Measurements from ENCODE around the gene GALNT9. TPM values are rescaled to one million over a fixed set of nuclear protein-coding genes. Genes with fewer than 3 reads are reported as not detected.

The GALNT9 gene
- total RNA-seq, 2 experiments from 2014 or later = not detected

- H3K4me3 Mint-ChIP-seq = peak overlapping the region; percentile 75
- ChIA-PET POLR2A (no interaction called here), CTCF (interaction anchor here (1.2 to 1.5 kb wide), 3 partner anchors 10 to 237 kb away, joined by 3 to 4 read pairs (median 3); no protein-coding TSS in a partner anchor)
- H3K27ac Mint-ChIP-seq = peak overlapping the region; percentile 92
- peaks cover 1% of the 10 kb centered on the region for H3K36me3 Mint-ChIP-seq (ENCODE audit: low read depth)
- DNase-seq = peak; percentile 64
- H3K9me3 Mint-ChIP-seq = peaks cover 3% of the 10 kb centered on the region
- H3K4me1 Mint-ChIP-seq = peaks cover 32% of the 10 kb centered on the region
- no peaks in the 10 kb centered on the region for H3K27me3 Mint-ChIP-seq
Measured at GRCh38 chr12:132178801-132179401, 150.5 kb downstream of the GALNT9 start.

GRCh38 chr12:132178316-132178715 is 151.1 kb downstream of the GALNT9 start:
- peak overlapping the region; percentile 92 for H3K27ac Mint-ChIP-seq
- no peak for DNase-seq
- no peaks in the 10 kb centered on the region for H3K27me3 Mint-ChIP-seq
- H3K36me3 Mint-ChIP-seq (ENCODE audit: low read depth) = peaks cover 1% of the 10 kb centered on the region
- H3K9me3 Mint-ChIP-seq = peaks cover 3% of the 10 kb centered on the region
- POLR2A ChIA-PET = interaction anchor here (0.6 kb wide), 1 partner anchor 9 kb away, joined by 5 read pairs; no protein-coding TSS in a partner anchor
- peak overlapping the region; percentile 75 for H3K4me3 Mint-ChIP-seq
- peaks cover 36% of the 10 kb centered on the region for H3K4me1 Mint-ChIP-seq
- CTCF ChIA-PET = interaction anchor here (1.2 to 1.5 kb wide), 2 partner anchors 24 to 237 kb away, joined by 3 read pairs; no protein-coding TSS in a partner anchor

DNA sequence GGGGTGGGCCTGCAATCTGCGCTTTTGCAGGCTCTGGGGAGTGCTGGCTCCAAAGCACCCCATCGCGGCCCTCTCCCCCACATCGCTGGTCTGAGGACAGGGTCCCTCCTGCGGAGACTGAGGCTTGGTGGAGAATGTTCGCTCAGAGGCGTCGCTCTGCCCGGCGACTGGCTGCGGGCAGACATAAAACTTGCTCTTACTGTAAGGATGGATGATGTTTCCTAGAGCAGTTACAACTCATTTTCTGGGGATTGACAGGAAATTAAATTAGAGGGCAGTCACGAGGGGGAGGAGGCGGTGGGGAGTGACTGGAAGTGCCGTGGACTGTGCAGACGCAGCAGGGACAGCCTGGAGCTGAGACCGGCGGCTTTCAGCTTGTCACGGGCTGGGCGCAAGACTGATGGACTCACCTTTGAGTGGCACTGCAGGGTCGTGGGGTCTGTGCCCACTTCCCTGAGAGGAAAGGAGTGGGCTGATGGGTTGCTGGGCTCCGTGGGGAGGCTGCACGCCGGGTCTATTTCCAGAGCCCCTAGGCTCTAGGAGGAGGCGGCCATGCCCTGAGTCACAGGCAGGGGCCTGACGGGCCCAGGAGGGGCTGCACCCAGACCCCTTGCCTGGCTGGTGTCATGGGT is 152.4 kb downstream of the GALNT9 start:
- ChIA-PET POLR2A (no interaction called here), CTCF (interaction anchor here (0.6 to 0.8 kb wide), 2 partner anchors 9 to 81 kb away, joined by 3 read pairs; no protein-coding TSS in a partner anchor)
- no peak overlapping the region for H3K4me3 Mint-ChIP-seq
- H3K27ac Mint-ChIP-seq = no peak overlapping the region
- H3K4me1 Mint-ChIP-seq = peaks cover 44% of the 10 kb centered on the region
- peaks cover 2% of the 10 kb centered on the region for H3K27me3 Mint-ChIP-seq
- DNase-seq = no peak
- H3K9me3 Mint-ChIP-seq = peaks cover 3% of the 10 kb centered on the region
- no peaks in the 10 kb centered on the region for H3K36me3 Mint-ChIP-seq (ENCODE audit: low read depth)

DNA sequence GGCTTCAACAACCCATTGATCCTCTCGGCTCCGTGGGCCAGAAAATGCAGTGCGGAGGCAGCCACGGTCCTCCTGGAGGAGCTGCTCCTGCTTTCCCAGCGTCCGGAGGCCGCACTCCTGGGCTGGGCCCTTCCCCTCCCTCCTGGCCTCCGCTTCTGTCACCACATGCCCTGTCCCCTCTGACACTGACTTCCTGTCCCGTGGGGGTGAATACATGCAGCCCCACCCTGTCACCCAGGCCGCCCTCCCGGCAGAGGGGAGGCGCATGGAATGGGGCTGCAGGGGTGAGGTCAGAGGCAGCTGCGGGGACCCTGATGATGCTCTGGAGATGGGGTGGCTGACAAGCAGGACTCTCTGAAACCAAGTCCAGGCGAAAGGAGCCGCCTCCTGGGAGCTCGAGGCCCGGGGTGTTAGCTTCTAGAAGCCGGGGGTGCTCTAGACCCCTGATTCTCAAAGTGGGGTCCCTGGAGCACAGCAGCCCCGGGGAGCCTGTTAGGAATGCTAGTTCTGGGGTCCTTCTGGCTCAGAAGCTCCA is 152.9 kb downstream of the GALNT9 start:
- H3K4me3 Mint-ChIP-seq = no peak overlapping the region

GRCh38 chr12:132175496-132176384 is 153.6 kb downstream of the GALNT9 start:
- H3K4me1 Mint-ChIP-seq = peaks cover 38% of the 10 kb centered on the region

More for the DNA sequence above, 152.9 kb downstream of the GALNT9 start:
- CTCF ChIA-PET = interaction anchor here (0.6 to 0.8 kb wide), 3 partner anchors 9 to 334 kb away, joined by 3 read pairs; no protein-coding TSS in a partner anchor
- POLR2A ChIA-PET = no interaction called here
- Mint-ChIP-seq H3K27ac (no peak overlapping the region), H3K4me1 (peaks cover 44% of the 10 kb centered on the region), H3K36me3 (ENCODE audit: low read depth) (no peaks in the 10 kb centered on the region), H3K9me3 (peaks cover 3% of the 10 kb centered on the region), H3K27me3 (peaks cover 2% of the 10 kb centered on the region)
- no peak for DNase-seq

DNA sequence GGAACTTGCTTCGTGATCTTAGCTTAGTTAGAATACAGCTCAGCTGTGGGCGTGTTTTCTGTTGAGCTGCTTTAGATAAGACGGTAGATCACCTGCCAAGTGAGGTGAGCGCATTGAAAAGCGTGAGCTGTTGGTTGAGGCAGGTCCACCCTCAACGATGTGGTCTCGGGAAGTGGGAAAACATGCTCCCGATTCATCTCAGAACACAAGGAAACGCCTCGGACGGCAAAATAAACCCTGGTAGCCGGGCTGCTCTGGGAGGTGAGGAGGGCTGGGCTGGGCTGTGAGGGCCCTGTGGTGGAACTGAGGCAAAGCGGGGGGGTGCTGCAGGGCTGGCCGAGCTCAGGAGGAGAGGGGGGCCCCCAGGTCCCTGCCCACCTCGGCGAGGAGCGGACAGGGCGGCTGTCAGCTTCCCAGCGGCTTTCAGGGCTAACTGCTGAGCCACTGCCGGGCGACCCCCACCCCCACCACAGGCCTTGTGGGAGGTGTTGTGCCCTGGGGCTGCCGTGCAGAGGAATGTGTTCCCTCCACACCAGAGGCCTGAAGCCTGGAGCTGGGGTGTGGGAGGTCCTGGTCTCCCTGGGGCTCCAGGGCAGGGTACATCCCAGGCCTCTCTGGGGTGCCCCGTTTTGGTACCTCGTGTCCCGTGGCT is 154.4 kb downstream of the GALNT9 start:
- peak overlapping the region; percentile 68 for H3K27ac Mint-ChIP-seq
- no peak for DNase-seq
- H3K4me3 Mint-ChIP-seq = no peak overlapping the region
- no peaks in the 10 kb centered on the region for H3K9me3 Mint-ChIP-seq
- peaks cover 35% of the 10 kb centered on the region for H3K4me1 Mint-ChIP-seq
- no peaks in the 10 kb centered on the region for H3K36me3 Mint-ChIP-seq (ENCODE audit: low read depth)
- POLR2A ChIA-PET = no interaction called here
- CTCF ChIA-PET = interaction anchor here (1.6 kb wide), 1 partner anchor 12 kb away, joined by 5 read pairs; no protein-coding TSS in a partner anchor
- H3K27me3 Mint-ChIP-seq = peaks cover 2% of the 10 kb centered on the region

More at GRCh38 chr12:132175496-132176384, 153.6 kb downstream of the GALNT9 start:
- ChIA-PET CTCF (interaction anchor here (0.6 to 1.6 kb wide), 2 partner anchors 12 to 333 kb away, joined by 3 to 5 read pairs; no protein-coding TSS in a partner anchor), POLR2A (no interaction called here)
- H3K36me3 Mint-ChIP-seq (ENCODE audit: low read depth) = no peaks in the 10 kb centered on the region
- H3K27me3 Mint-ChIP-seq = peaks cover 2% of the 10 kb centered on the region
- no peak for DNase-seq
- no peak overlapping the region for H3K27ac Mint-ChIP-seq
- H3K9me3 Mint-ChIP-seq = no peaks in the 10 kb centered on the region
- no peak overlapping the region for H3K4me3 Mint-ChIP-seq

- H3K4me3 Mint-ChIP-seq = no peak overlapping the region
- no peaks in the 10 kb centered on the region for H3K36me3 Mint-ChIP-seq (ENCODE audit: low read depth)
- H3K27me3 Mint-ChIP-seq = peaks cover 2% of the 10 kb centered on the region
- ChIA-PET CTCF (interaction anchor here (1.6 kb wide), 1 partner anchor 13 kb away, joined by 5 read pairs; no protein-coding TSS in a partner anchor), POLR2A (no interaction called here)
- H3K9me3 Mint-ChIP-seq = no peaks in the 10 kb centered on the region
- H3K4me1 Mint-ChIP-seq = peaks cover 30% of the 10 kb centered on the region
- DNase-seq = no peak
- H3K27ac Mint-ChIP-seq = peak overlapping the region; percentile 68
Measured at GRCh38 chr12:132174015-132174838, 155.2 kb downstream of the GALNT9 start.

GRCh38 chr12:132173135-132174014 is 156.0 kb downstream of the GALNT9 start:
- Mint-ChIP-seq H3K27ac (peak overlapping the region; percentile 80), H3K4me3 (peak overlapping the region; percentile 30), H3K9me3 (no peaks in the 10 kb centered on the region), H3K36me3 (ENCODE audit: low read depth) (no peaks in the 10 kb centered on the region), H3K27me3 (peaks cover 2% of the 10 kb centered on the region), H3K4me1 (peaks cover 21% of the 10 kb centered on the region)
- ChIA-PET CTCF (no interaction called here), POLR2A (no interaction called here)
- DNase-seq = peak; percentile 50

GRCh38 chr12:132172619-132173018 is 156.8 kb downstream of the GALNT9 start:
- no peak for DNase-seq
- Mint-ChIP-seq H3K27ac (peak overlapping the region; percentile 13), H3K4me1 (peaks cover 21% of the 10 kb centered on the region), H3K4me3 (no peak overlapping the region), H3K27me3 (peaks cover 2% of the 10 kb centered on the region), H3K36me3 (ENCODE audit: low read depth) (no peaks in the 10 kb centered on the region), H3K9me3 (no peaks in the 10 kb centered on the region)
- POLR2A ChIA-PET = no interaction called here
- CTCF ChIA-PET = no interaction called here

GRCh38 chr12:132171968-132172521 is 157.3 kb downstream of the GALNT9 start:
- Mint-ChIP-seq H3K9me3 (peaks cover 4% of the 10 kb centered on the region), H3K36me3 (ENCODE audit: low read depth) (no peaks in the 10 kb centered on the region), H3K4me1 (peaks cover 24% of the 10 kb centered on the region), H3K27ac (no peak overlapping the region), H3K27me3 (peaks cover 2% of the 10 kb centered on the region), H3K4me3 (no peak overlapping the region)
- CTCF ChIA-PET = interaction anchor here (0.5 to 1.7 kb wide), 2 partner anchors 11 to 469 kb away, joined by 3 read pairs; no protein-coding TSS in a partner anchor
- POLR2A ChIA-PET = no interaction called here
- no peak for DNase-seq

Measured in activated CD4-positive, alpha-beta T cell treated with anti-CD3 and anti-CD28 coated beads, Interleukin-2, amount 10 ng/mL, durations not matched to agents 7 days and 5 days (primary cell).